SH-SY5Y (cell line): ENCODE data around the gene SNCA.

Experiments
- GATA2 ChIP-seq: IDR thresholded peaks from 2 replicates; pipeline ENCODE4 v1.6.1; 2011; ENCODE audit warnings: mild to moderate bottlenecking, low read depth, low read length
- GATA3 ChIP-seq: IDR thresholded peaks from 2 replicates; pipeline ENCODE4 v1.6.1; 2011; ENCODE audit warnings: low read depth, mild to moderate bottlenecking, low read length, moderate library complexity

- TF ChIP-seq GATA2: no peak
- no peak for TF ChIP-seq GATA3
Observed at GRCh38 chr4:89703829-89704590, 133.0 kb downstream of the SNCA start.
